Activated T-cell treated with anti-CD3 and anti-CD28 coated beads for 48 hours (primary cell): ENCODE data around the gene CYTH4.

Experiments used
- DNase-seq: peaks from one replicate; pipeline ENCODE4 v3.0.0-alpha.2; 2020; ENCODE audit warnings: low read depth

The CYTH4 gene

GRCh38 chr22:37349043-37349814, 66.9 kb downstream of the CYTH4 start:
- DNase-seq: no peak

GRCh38 chr22:37351232-37351631, 68.9 kb downstream of the CYTH4 start:
- no peak for DNase-seq

GRCh38 chr22:37352481-37352880, 70.2 kb downstream of the CYTH4 start:
- no peak for DNase-seq

GRCh38 chr22:37353839-37354238, 71.5 kb downstream of the CYTH4 start:
- no peak for DNase-seq

- DNase-seq: no peak
Measured at GRCh38 chr22:37354261-37354660, 72.0 kb downstream of the CYTH4 start.

GRCh38 chr22:37354670-37355069, 72.4 kb downstream of the CYTH4 start:
- DNase-seq: no peak

GRCh38 chr22:37355174-37355573, 72.9 kb downstream of the CYTH4 start:
- no peak for DNase-seq

- no peak for DNase-seq
Measured at GRCh38 chr22:37356922-37357321, 74.6 kb downstream of the CYTH4 start.

- no peak for DNase-seq
Measured at GRCh38 chr22:37357446-37358075, 75.3 kb downstream of the CYTH4 start.

- no peak for DNase-seq
Measured at GRCh38 chr22:37358386-37358785, 76.1 kb downstream of the CYTH4 start.

GRCh38 chr22:37358917-37359316, 76.6 kb downstream of the CYTH4 start:
- DNase-seq: no peak

GRCh38 chr22:37362621-37363020, 80.3 kb downstream of the CYTH4 start:
- no peak for DNase-seq

- DNase-seq: no peak
Measured at GRCh38 chr22:37363261-37363992, 81.1 kb downstream of the CYTH4 start.
